ENCODE data around the gene CLEC4G. TPM values are rescaled to one million over a fixed set of nuclear protein-coding genes. Genes with fewer than 3 reads are reported as not detected.

CLEC4G gene
- total RNA-seq, 6 experiments from 2014 or later = 25.7 to 59.0 (median 38.2) TPM

GRCh38 chr19:7738023-7738422, 6.1 kb upstream of the CLEC4G start:
- Histone ChIP-seq H3K4me3 (no peak overlapping the region), H3K27ac (no peak overlapping the region), H3K4me1 (no peaks in the 10 kb centered on the region), H3K27me3 (no peaks in the 10 kb centered on the region), H3K36me3 (no peaks in the 10 kb centered on the region), H3K9me3 (no peaks in the 10 kb centered on the region)
- intact Hi-C loops (cut with DNase I) = no loop called here
- DNase-seq (no peak), ATAC-seq (no peak)
- TF ChIP-seq CTCF (IDR thresholded peaks at IDR 0.05) = no peak
- TF ChIP-seq POLR2A (IDR thresholded peaks at IDR 0.05) = no peak
- WGBS (ENCODE audit: insufficient coverage, low coverage, low lambda C conversion rate, missing lambda C conversion rate) = 52% methylated on average over 7 of the region's 7 CpGs

- DNase-seq = no peak
- Histone ChIP-seq H3K27me3 (no peaks in the 10 kb centered on the region), H3K9me3 (no peaks in the 10 kb centered on the region), H3K4me1 (no peaks in the 10 kb centered on the region), H3K27ac (no peak overlapping the region), H3K4me3 (no peak overlapping the region), H3K36me3 (no peaks in the 10 kb centered on the region)
- WGBS (ENCODE audit: insufficient coverage, low coverage, low lambda C conversion rate, missing lambda C conversion rate) = 61% methylated on average over 9 of the region's 11 CpGs
- no peak for ATAC-seq
- intact Hi-C loops (cut with DNase I) = no loop called here
- TF ChIP-seq POLR2A (IDR thresholded peaks at IDR 0.05) (no peak), CTCF (IDR thresholded peaks at IDR 0.05) (no peak)
Measured at GRCh38 chr19:7737215-7737614, 5.3 kb upstream of the CLEC4G start.

DNA sequence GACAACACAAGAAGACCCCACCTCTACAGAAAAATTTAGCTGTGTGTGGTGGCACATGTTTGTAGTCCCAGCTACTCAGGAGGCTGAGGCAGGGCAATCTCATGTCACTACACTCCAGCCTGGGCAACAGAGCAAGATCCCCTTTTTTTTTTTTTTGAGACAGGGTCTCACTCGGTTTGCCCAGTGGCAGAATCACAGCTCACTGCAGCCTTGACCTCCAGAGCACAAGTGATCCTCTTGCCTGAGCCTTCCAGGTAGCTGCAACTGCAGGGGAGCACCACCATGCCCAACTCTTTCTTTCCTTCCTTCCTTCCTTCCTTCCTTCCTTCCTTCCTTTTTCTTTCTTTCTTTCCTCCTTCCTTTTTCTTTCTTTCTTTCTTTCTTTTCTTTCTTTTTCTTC, 4.2 kb upstream of the CLEC4G start:
- Histone ChIP-seq H3K4me3 (no peak overlapping the region), H3K27ac (no peak overlapping the region), H3K4me1 (no peaks in the 10 kb centered on the region), H3K9me3 (no peaks in the 10 kb centered on the region), H3K36me3 (no peaks in the 10 kb centered on the region), H3K27me3 (no peaks in the 10 kb centered on the region)
- TF ChIP-seq POLR2A (IDR thresholded peaks at IDR 0.05) = no peak
- TF ChIP-seq CTCF (IDR thresholded peaks at IDR 0.05) = no peak
- intact Hi-C loops (cut with DNase I) = no loop called here
- ATAC-seq (no peak), DNase-seq (no peak)
- WGBS (ENCODE audit: insufficient coverage, low coverage, low lambda C conversion rate, missing lambda C conversion rate) = no CpG with 5 or more reads among the region's 1 CpG

- H3K4me1 ChIP-seq = no peaks in the 10 kb centered on the region
- H3K36me3 ChIP-seq = no peaks in the 10 kb centered on the region
- no peaks in the 10 kb centered on the region for H3K27me3 ChIP-seq
- no peaks in the 10 kb centered on the region for H3K9me3 ChIP-seq
- ATAC-seq (peak; percentile 23 to 54 (median 50)), DNase-seq (no peak)
- no peak overlapping the region for H3K4me3 ChIP-seq
- WGBS (ENCODE audit: insufficient coverage, low coverage, low lambda C conversion rate, missing lambda C conversion rate) = 20% methylated on average over 9 of the region's 12 CpGs
- TF ChIP-seq CTCF (IDR thresholded peaks at IDR 0.05) (no peak), POLR2A (IDR thresholded peaks at IDR 0.05) (no peak)
- peak overlapping the region in 1 of 3 donors; percentile 38 for H3K27ac ChIP-seq
- intact Hi-C loops (cut with DNase I) = no loop called here
Measured at GRCh38 chr19:7734220-7735203, 2.6 kb upstream of the CLEC4G start.
